H1 (cell line): ENCODE data around the gene DAAM1. TPM values are rescaled to one million over a fixed set of nuclear protein-coding genes. Genes with fewer than 3 reads are reported as not detected.

Source experiments
- CTCF ChIA-PET: fragments of 300-600 bp; sonication (Branson Sonifier 250); formaldehyde crosslinking; loops from one replicate; lab custom pipeline; 2021; ENCODE audit not compliant: partially characterized antibody; lab: Charles Lee
- POLR2A ChIA-PET: fragments of 300-600 bp; sonication (Branson Sonifier 250); formaldehyde crosslinking; loops from one replicate; lab custom pipeline; 2021; ENCODE audit warnings: inconsistent platforms; ENCODE audit not compliant: partially characterized antibody; lab: Charles Lee
- DNase-seq, 2 experiments: peaks; one replicate each; pipeline versions ENCODE4 v3.0.0 to v3.0.0-alpha.2; 2010 to 2022; ENCODE audit warnings: low spot score in 2 of 2, low read depth in 1 of 2, mixed read lengths in 1 of 2
- FAIRE-seq: peaks from 2 replicates; lab custom pipeline; 2011; peaks lifted over from hg19 to GRCh38; lab: Jason Lieb, UNC
- H2AFZ ChIP-seq: 2 replicates; pipeline ENCODE4 v1.8.1; 2012; ENCODE audit warnings: low read length, inconsistent platforms
- H2AK5ac ChIP-seq: 2 replicates; pipeline ENCODE4 v1.6.1; 2013; ENCODE audit warnings: low read depth, low read length
- H2BK120ac ChIP-seq: replicated peaks from 2 replicates; pipeline ENCODE3; 2013; ENCODE audit warnings: low read depth, low read length, inconsistent platforms
- H2BK12ac ChIP-seq: 2 replicates; pipeline ENCODE4 v1.6.1; 2013; ENCODE audit warnings: low read depth, low read length
- H2BK15ac ChIP-seq: 2 replicates; pipeline ENCODE4 v1.6.1; 2013; ENCODE audit warnings: low read length
- H2BK20ac ChIP-seq: 2 replicates; pipeline ENCODE4 v1.6.1; 2013; ENCODE audit warnings: low read length
- H2BK5ac ChIP-seq: 2 replicates; pipeline ENCODE4 v1.6.1; 2013; ENCODE audit warnings: low read depth, low read length
- H3K14ac ChIP-seq: 2 replicates; pipeline ENCODE4 v1.6.1; 2013; ENCODE audit warnings: inconsistent platforms; ENCODE audit not compliant: insufficient read length
- H3K18ac ChIP-seq: 2 replicates; pipeline ENCODE4 v1.6.1; 2013; ENCODE audit warnings: low read length; ENCODE audit errors: extremely low read depth
- H3K23ac ChIP-seq: 2 replicates; pipeline ENCODE4 v1.6.1; 2013; ENCODE audit warnings: inconsistent platforms; ENCODE audit not compliant: insufficient read length
- H3K23me2 ChIP-seq: 2 replicates; pipeline ENCODE4 v1.6.1; 2013; ENCODE audit warnings: low read depth, low read length
- H3K27ac ChIP-seq: 2 replicates; pipeline ENCODE4 v1.6.1; 2011; ENCODE audit warnings: low read depth, low read length, inconsistent platforms
- H3K27me3 ChIP-seq, 4 experiments: replicated peaks in 1 of 4; 1 replicate in 1 of 4; 2 replicates in 3 of 4; pipeline versions ENCODE4 v1.6.1 to v1.8.1; 2011 to 2013; ENCODE audit warnings: low read length in 3 of 4, mild to moderate bottlenecking in 3 of 4, inconsistent platforms in 2 of 4, mixed read lengths in 2 of 4, moderate library complexity in 1 of 4; ENCODE audit not compliant: control insufficient read depth in 3 of 4, insufficient read depth in 3 of 4; ENCODE audit errors: extremely low read depth in 1 of 4
- H3K36me3 ChIP-seq, 4 experiments: 2 replicates each; pipeline versions ENCODE4 v1.6.1 to v1.8.1; 2011 to 2013; ENCODE audit warnings: mild to moderate bottlenecking in 4 of 4, low read length in 3 of 4, moderate library complexity in 2 of 4, control low read depth in 1 of 4, inconsistent platforms in 1 of 4; ENCODE audit not compliant: insufficient read depth in 4 of 4, control insufficient read depth in 2 of 4
- H3K4ac ChIP-seq: replicated peaks from 2 replicates; pipeline ENCODE3; 2013; ENCODE audit warnings: low read length, low read depth, mixed read lengths, inconsistent platforms; ENCODE audit not compliant: insufficient read length
- H3K4me1 ChIP-seq, 4 experiments: replicated peaks in 1 of 4; 1 replicate in 1 of 4; 2 replicates in 3 of 4; pipeline versions ENCODE4 v1.6.1 to v1.8.1; 2011 to 2013; ENCODE audit warnings: low read length in 3 of 4, inconsistent platforms in 2 of 4, mixed read lengths in 1 of 4; ENCODE audit not compliant: insufficient read depth in 4 of 4, control insufficient read depth in 3 of 4
- H3K4me2 ChIP-seq, 2 experiments: 2 replicates each; pipeline versions ENCODE4 v1.6.1 to v1.8.1; 2011 to 2013; ENCODE audit warnings: low read depth in 2 of 2, low read length in 2 of 2, control low read depth in 1 of 2, inconsistent platforms in 1 of 2, mild to moderate bottlenecking in 1 of 2; ENCODE audit not compliant: insufficient read depth in 1 of 2
- H3K4me3 ChIP-seq, 4 experiments: fragments of 200-600, 300-600 bp in 1 of 4; sonication (generic), shearing (Covaris generic), sonication (Bioruptor Twin) in 1 of 4; 2 replicates each; pipeline versions ENCODE4 v1.5.1 to v1.8.1; 2011 to 2016; ENCODE audit warnings: low read length in 4 of 4, low read depth in 3 of 4, control low read depth in 2 of 4, inconsistent platforms in 2 of 4, mild to moderate bottlenecking in 2 of 4, mixed read lengths in 1 of 4, moderate library complexity in 1 of 4; ENCODE audit not compliant: insufficient read depth in 2 of 4; ENCODE audit errors: extremely low read depth in 1 of 4
- H3K56ac ChIP-seq: replicated peaks from 2 replicates; pipeline ENCODE3; 2013; ENCODE audit warnings: low read depth, mild to moderate bottlenecking, mixed read lengths, low read length, inconsistent platforms; ENCODE audit not compliant: insufficient read length
- H3K79me1 ChIP-seq: 2 replicates; pipeline ENCODE4 v1.6.1; 2013; ENCODE audit warnings: low read depth, low read length, control low read depth
- H3K79me2 ChIP-seq, 2 experiments: 2 replicates each; pipeline versions ENCODE4 v1.6.1 to v1.8.1; 2012 to 2013; ENCODE audit warnings: low read length in 2 of 2, mild to moderate bottlenecking in 2 of 2, inconsistent platforms in 1 of 2; ENCODE audit not compliant: insufficient read depth in 2 of 2, control insufficient read depth in 1 of 2
- H3K9ac ChIP-seq, 4 experiments: replicated peaks in 1 of 4; 1 replicate in 1 of 4; 2 replicates in 3 of 4; pipeline versions ENCODE4 v1.6.1 to v1.8.1; 2011 to 2013; ENCODE audit warnings: low read depth in 3 of 4, low read length in 3 of 4, control low read depth in 2 of 4, mild to moderate bottlenecking in 2 of 4, moderate library complexity in 2 of 4, inconsistent platforms in 1 of 4; ENCODE audit errors: extremely low read depth in 1 of 4
- H3K9me3 ChIP-seq, 2 experiments: 2 replicates each; pipeline versions ENCODE4 v1.6.1 to v1.8.1; 2012 to 2013; ENCODE audit warnings: mild to moderate bottlenecking in 2 of 2, moderate library complexity in 2 of 2, control low read depth in 1 of 2, inconsistent platforms in 1 of 2, low read depth in 1 of 2, low read length in 1 of 2, mixed read lengths in 1 of 2; ENCODE audit not compliant: insufficient read depth in 2 of 2
- H4K20me1 ChIP-seq, 2 experiments: replicated peaks in 1 of 2; 2 replicates each; pipeline versions ENCODE3 to v1.8.1; 2011 to 2013; ENCODE audit warnings: inconsistent platforms in 2 of 2, low read length in 2 of 2, mild to moderate bottlenecking in 1 of 2; ENCODE audit not compliant: insufficient read depth in 2 of 2, control insufficient read depth in 1 of 2
- H4K5ac ChIP-seq: 2 replicates; pipeline ENCODE4 v1.6.1; 2013; ENCODE audit warnings: low read length, low read depth, mixed read lengths, inconsistent platforms; ENCODE audit not compliant: insufficient read length
- H4K8ac ChIP-seq: 2 replicates; pipeline ENCODE4 v1.8.0; 2013; ENCODE audit warnings: mild to moderate bottlenecking, moderate library complexity, low read length, inconsistent platforms; ENCODE audit not compliant: insufficient read depth; ENCODE audit errors: extremely low read depth
- H4K91ac ChIP-seq: replicated peaks from 2 replicates; pipeline ENCODE3; 2013; ENCODE audit warnings: low read length, mixed read lengths, inconsistent platforms; ENCODE audit not compliant: insufficient read length
- ASH2L ChIP-seq: fragments of 200-600, 300-600 bp; sonication (generic); IDR thresholded peaks from one replicate; pipeline ENCODE4 v1.7.1; 2017; ENCODE audit warnings: low read length
- BRCA1 ChIP-seq: IDR thresholded peaks from 2 replicates; pipeline ENCODE4 v1.6.1; 2012; ENCODE audit warnings: low read depth, low read length, improper control_type of control experiment
- CHD2 ChIP-seq: IDR thresholded peaks from 2 replicates; pipeline ENCODE4 v1.6.1; 2012; ENCODE audit warnings: low read length, improper control_type of control experiment
- CTCF ChIP-seq, 3 experiments: IDR thresholded peaks; 1 replicate in 2 of 3; 2 replicates in 1 of 3; pipeline versions ENCODE4 v1.5.1 to v1.6.1; 2011; ENCODE audit warnings: low read length in 3 of 3, mild to moderate bottlenecking in 3 of 3, inconsistent platforms in 2 of 3, low read depth in 1 of 3, moderate library complexity in 1 of 3; ENCODE audit not compliant: insufficient read depth in 1 of 3; ENCODE audit errors: control extremely low read depth in 1 of 3
- EZH2 ChIP-seq: fragments of 200-600 bp; sonication (generic); IDR thresholded peaks from 2 replicates; pipeline ENCODE4 v1.7.1; 2012; ENCODE audit warnings: low read depth, mild to moderate bottlenecking, moderate library complexity, low read length, inconsistent platforms; ENCODE audit not compliant: severe bottlenecking
- GABPA ChIP-seq: IDR thresholded peaks from 2 replicates; pipeline ENCODE4 v1.6.1; 2011; ENCODE audit warnings: mild to moderate bottlenecking, low read length, moderate library complexity, borderline replicate concordance; ENCODE audit not compliant: insufficient read depth
- GTF2F1 ChIP-seq: IDR thresholded peaks from 2 replicates; pipeline ENCODE4 v1.6.1; 2012; ENCODE audit warnings: low read depth, low read length, improper control_type of control experiment, borderline replicate concordance
- HDAC6 ChIP-seq: IDR thresholded peaks from one replicate; pipeline ENCODE4 v1.7.1; 2012; ENCODE audit warnings: low read depth, mild to moderate bottlenecking, inconsistent platforms, low read length, moderate library complexity
- NANOG ChIP-seq: IDR thresholded peaks from 2 replicates; pipeline ENCODE4 v1.6.1; 2011; ENCODE audit warnings: low read length, low read depth, mild to moderate bottlenecking, inconsistent platforms; ENCODE audit not compliant: insufficient read depth, poor library complexity, severe bottlenecking
- POLR2AphosphoS5 ChIP-seq: IDR thresholded peaks from 2 replicates; pipeline ENCODE4 v1.6.1; 2011; ENCODE audit warnings: low read depth, low read length
- RBBP5 ChIP-seq: IDR thresholded peaks from 2 replicates; pipeline ENCODE4 v1.7.1; 2012; ENCODE audit warnings: low read depth, mild to moderate bottlenecking, inconsistent platforms, low read length, moderate library complexity, borderline replicate concordance
- SAP30 ChIP-seq: fragments of 300-600 bp; sonication (generic); IDR thresholded peaks from 2 replicates; pipeline ENCODE4 v1.7.1; 2012; ENCODE audit warnings: low read length, moderate library complexity, mild to moderate bottlenecking, inconsistent platforms; ENCODE audit not compliant: insufficient read depth, insufficient replicate concordance
- WGBS, 2 experiments: shearing (Covaris generic) in 1 of 2; methylation state at CpG; one replicate each; pipeline versions ENCODE4 v1.1.6 to v1.1.7; 2013 to 2015; ENCODE audit warnings: low lambda C conversion rate in 2 of 2, mixed read lengths in 2 of 2, inconsistent platforms in 1 of 2, low coverage in 1 of 2, missing lambda C conversion rate in 1 of 2; ENCODE audit not compliant: insufficient replicate concordance in 2 of 2, insufficient coverage in 1 of 2, insufficient read length in 1 of 2; ENCODE audit errors: extremely low coverage in 1 of 2, missing lambda C conversion rate in 1 of 2; 5-methylcytosine and 5-hydroxymethylcytosine counted together
- polyA plus RNA-seq, 7 experiments: library from polyadenylated mRNA; depleted of rRNA in 3 of 7; stranded (reverse) in 5 of 7; unstranded in 2 of 7; fragments of >200 nt in 5 of 7; fragments of 200-250 nt in 2 of 7; gene quantifications; 1 replicate in 5 of 7; 2 replicates in 1 of 7; 4 replicates in 1 of 7; pipeline versions ENCODE4 v1.2.1 to v1.2.3, GENCODE V29; 2011 to 2013; ENCODE audit warnings: missing spikeins in 2 of 7, mixed read lengths in 2 of 7
- total RNA-seq: library from RNA; stranded (reverse); fragmentation: NEBNext Ultra II Directional; extraction: Animal tissue kit (Norgen Biotek cat#: 25700); gene quantifications from 2 replicates; pipeline ENCODE4 v1.2.1, GENCODE V29; 2021

Gene DAAM1
- total and polyA plus RNA-seq, 2 of the 8 experiments (the other 6 are each of a cell fraction or from before 2014, with no cell fraction given): 5.0 to 44.9 TPM

- no peaks in the 10 kb centered on the region for H3K36me3 ChIP-seq
- H3K14ac ChIP-seq: no peak overlapping the region
- no peaks in the 10 kb centered on the region for H3K9me3 ChIP-seq
- ChIA-PET CTCF (no interaction called here), POLR2A (no interaction called here)
- no peaks in the 10 kb centered on the region for H3K27me3 ChIP-seq
- H2BK20ac ChIP-seq: no peak overlapping the region
- H3K4me3 ChIP-seq: no peak overlapping the region
- no peak overlapping the region for H2BK15ac ChIP-seq
- H2AFZ ChIP-seq: no peak overlapping the region
- H3K23ac ChIP-seq: no peak overlapping the region
- no peak overlapping the region for H3K56ac ChIP-seq
- no peaks in the 10 kb centered on the region for H3K79me2 ChIP-seq
- no peaks in the 10 kb centered on the region for H3K79me1 ChIP-seq
- no peaks in the 10 kb centered on the region for H3K4me1 ChIP-seq
- WGBS, 2 experiments: 91% methylated on average over 1 of the region's 1 CpG; no CpG with 5 or more reads in 1 of the 2 experiments
- no peak overlapping the region for H4K91ac ChIP-seq
- H3K4ac ChIP-seq: no peak overlapping the region
- DNase-seq: no peak
- no peak overlapping the region for H4K5ac ChIP-seq
- no peaks in the 10 kb centered on the region for H3K23me2 ChIP-seq
- H3K9ac ChIP-seq: no peak overlapping the region
- no peak overlapping the region for H2BK120ac ChIP-seq
- FAIRE-seq: no peak
- H3K18ac ChIP-seq: no peak overlapping the region
- no peak overlapping the region for H3K4me2 ChIP-seq
- no peak overlapping the region for H3K27ac ChIP-seq
- H2AK5ac ChIP-seq: no peak overlapping the region
- H4K20me1 ChIP-seq: no peaks in the 10 kb centered on the region
- no peak overlapping the region for H4K8ac ChIP-seq
- no peak overlapping the region for H2BK12ac ChIP-seq
- H2BK5ac ChIP-seq: no peak overlapping the region
- TF ChIP-seq SAP30 (no peak), RBBP5 (no peak), NANOG (no peak), GTF2F1 (no peak), CHD2 (no peak), CTCF (IDR thresholded peaks at IDR 0.05; ENCODE audit: control extremely low read depth in 1 of 3, insufficient read depth in 1 of 3, low read depth in 1 of 3, low read length in 3 of 3) (no peak), EZH2 (no peak), ASH2L (no peak), GABPA (no peak), HDAC6 (no peak), BRCA1 (no peak), POLR2AphosphoS5 (no peak)
Observed at GRCh38 chr14:59398841-59399240, 210.4 kb downstream of the DAAM1 start.
